NT2/D1 (cell line): ENCODE results near the gene GABBR2.

Experiments
- DNase-seq: peaks from one replicate; pipeline ENCODE4 v3.0.0-alpha.2; 2011; ENCODE audit warnings: low read depth, low spot score
- H3K27me3 ChIP-seq: 2 replicates; pipeline ENCODE4 v1.6.0; 2011; ENCODE audit warnings: mild to moderate bottlenecking; ENCODE audit not compliant: insufficient read length, insufficient read depth
- H3K36me3 ChIP-seq: 2 replicates; pipeline ENCODE4 v1.6.1; 2011; ENCODE audit warnings: mild to moderate bottlenecking, low read length, mixed read lengths; ENCODE audit not compliant: insufficient read depth, insufficient read length
- H3K4me1 ChIP-seq: 2 replicates; pipeline ENCODE4 v1.5.1; 2011; ENCODE audit not compliant: insufficient read depth, insufficient read length
- H3K4me3 ChIP-seq: 2 replicates; pipeline ENCODE4 v1.5.1; 2011; ENCODE audit warnings: low read depth; ENCODE audit not compliant: insufficient read length
- H3K9ac ChIP-seq: 2 replicates; pipeline ENCODE4 v1.6.0; 2011; ENCODE audit warnings: low read depth; ENCODE audit not compliant: insufficient read length
- H3K9me3 ChIP-seq: 2 replicates; pipeline ENCODE4 v1.5.1; 2011; ENCODE audit warnings: mild to moderate bottlenecking, low read length; ENCODE audit not compliant: insufficient read depth
- SUZ12 ChIP-seq: IDR thresholded peaks from 2 replicates; pipeline ENCODE4 v1.6.1; 2011; ENCODE audit not compliant: insufficient read length, insufficient read depth; ENCODE audit errors: extremely low read depth
- YY1 ChIP-seq: IDR thresholded peaks from 2 replicates; pipeline ENCODE4 v1.6.1; 2011; ENCODE audit not compliant: insufficient read length, insufficient read depth
- ZNF274 ChIP-seq: IDR thresholded peaks from 2 replicates; pipeline ENCODE4 v1.6.1; 2011; ENCODE audit warnings: mild to moderate bottlenecking, low read depth, low read length

GABBR2 gene

DNA sequence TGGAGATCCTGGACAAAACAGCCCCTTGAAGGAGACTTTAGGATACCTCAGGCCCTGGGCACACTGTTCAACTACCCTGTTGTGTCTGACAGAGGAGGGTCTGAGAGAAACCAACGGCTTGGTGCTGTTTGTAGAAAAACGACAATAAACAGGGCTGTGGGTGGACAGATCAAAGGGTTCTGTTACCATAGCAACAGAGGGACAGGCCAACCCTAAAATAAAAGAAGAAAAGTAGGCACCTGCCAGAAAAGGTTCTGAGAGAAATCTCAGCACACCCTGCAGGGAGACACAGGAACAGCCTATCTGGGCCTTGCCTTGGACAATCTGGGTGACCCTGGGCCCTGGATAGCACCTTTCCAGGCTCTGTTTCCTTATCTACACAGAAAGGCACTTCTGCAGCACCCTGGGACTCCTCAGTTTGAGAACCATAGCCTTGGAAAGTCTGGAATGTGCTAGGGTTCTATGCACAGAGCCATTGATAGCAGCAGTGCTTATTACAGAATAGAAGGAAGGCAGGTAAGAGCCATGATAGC lies 348.5 kb downstream of the GABBR2 start:
- H3K4me1 ChIP-seq = peaks cover 3% of the 10 kb centered on the region
- no peaks in the 10 kb centered on the region for H3K36me3 ChIP-seq
- DNase-seq = no peak
- H3K4me3 ChIP-seq = no peak overlapping the region
- no peak overlapping the region for H3K9ac ChIP-seq
- TF ChIP-seq ZNF274 = no peak
- TF ChIP-seq SUZ12 = no peak
- no peak for TF ChIP-seq YY1
- no peaks in the 10 kb centered on the region for H3K27me3 ChIP-seq
- peaks cover 19% of the 10 kb centered on the region for H3K9me3 ChIP-seq

DNA sequence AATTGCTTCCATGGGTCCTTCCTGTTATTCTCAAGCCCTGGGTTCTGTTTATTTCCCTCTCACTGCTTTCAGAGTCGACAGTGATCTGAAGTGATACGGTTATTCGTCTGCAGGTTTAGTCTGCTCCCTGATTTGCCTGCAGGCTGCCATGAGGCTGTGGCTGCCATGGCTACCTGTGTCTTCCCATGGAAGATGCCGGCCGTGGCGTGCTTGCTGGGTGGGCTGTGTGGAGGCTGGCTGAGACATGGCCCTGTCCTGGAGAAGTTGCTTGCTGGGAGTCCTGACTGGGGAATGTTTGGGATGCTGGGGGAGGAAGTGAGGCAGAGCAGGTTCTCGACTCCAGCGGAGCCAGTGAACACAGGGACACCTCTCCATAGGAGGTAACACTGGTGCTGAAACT lies 349.2 kb downstream of the GABBR2 start:
- Histone ChIP-seq H3K27me3 (no peaks in the 10 kb centered on the region), H3K9ac (no peak overlapping the region), H3K4me3 (no peak overlapping the region), H3K9me3 (peaks cover 19% of the 10 kb centered on the region), H3K4me1 (peaks cover 3% of the 10 kb centered on the region), H3K36me3 (no peaks in the 10 kb centered on the region)
- DNase-seq = no peak
- TF ChIP-seq SUZ12 (no peak), ZNF274 (no peak), YY1 (no peak)

DNA sequence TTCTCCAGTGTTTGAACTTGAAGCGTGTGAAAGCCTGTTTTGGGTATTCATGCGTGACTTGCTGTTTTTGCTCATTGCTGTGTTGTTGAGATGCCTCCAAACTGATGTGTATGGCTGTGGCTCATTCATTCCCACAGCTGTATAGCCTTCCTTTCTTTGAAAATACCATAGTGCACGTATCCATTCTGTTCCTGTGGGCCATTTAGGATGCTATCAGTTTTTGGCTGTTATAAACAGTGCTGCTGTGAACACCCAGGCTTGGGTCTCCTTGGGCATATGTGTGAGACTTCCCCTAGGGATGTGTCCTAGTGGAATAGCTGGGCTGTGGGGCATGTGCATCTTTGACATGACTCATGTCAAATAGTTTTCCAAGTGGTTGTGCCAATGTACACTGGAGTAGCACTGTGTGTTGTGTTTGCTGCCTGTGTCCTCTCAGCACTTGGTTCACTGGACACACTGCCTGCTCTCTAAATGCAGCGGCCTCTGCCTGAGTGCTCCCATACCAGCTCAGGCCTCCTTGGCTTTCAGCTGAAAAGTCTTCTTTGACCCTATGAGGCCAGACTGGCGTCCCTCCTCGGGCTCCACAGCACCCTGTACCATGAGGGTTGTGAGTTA lies 350.7 kb downstream of the GABBR2 start:
- H3K27me3 ChIP-seq = no peaks in the 10 kb centered on the region
- DNase-seq = no peak
- H3K9me3 ChIP-seq = peaks cover 16% of the 10 kb centered on the region
- no peak overlapping the region for H3K4me3 ChIP-seq
- TF ChIP-seq SUZ12 (no peak), YY1 (no peak), ZNF274 (no peak)
- H3K36me3 ChIP-seq = no peaks in the 10 kb centered on the region
- no peak overlapping the region for H3K9ac ChIP-seq
- H3K4me1 ChIP-seq = peaks cover 3% of the 10 kb centered on the region

DNA sequence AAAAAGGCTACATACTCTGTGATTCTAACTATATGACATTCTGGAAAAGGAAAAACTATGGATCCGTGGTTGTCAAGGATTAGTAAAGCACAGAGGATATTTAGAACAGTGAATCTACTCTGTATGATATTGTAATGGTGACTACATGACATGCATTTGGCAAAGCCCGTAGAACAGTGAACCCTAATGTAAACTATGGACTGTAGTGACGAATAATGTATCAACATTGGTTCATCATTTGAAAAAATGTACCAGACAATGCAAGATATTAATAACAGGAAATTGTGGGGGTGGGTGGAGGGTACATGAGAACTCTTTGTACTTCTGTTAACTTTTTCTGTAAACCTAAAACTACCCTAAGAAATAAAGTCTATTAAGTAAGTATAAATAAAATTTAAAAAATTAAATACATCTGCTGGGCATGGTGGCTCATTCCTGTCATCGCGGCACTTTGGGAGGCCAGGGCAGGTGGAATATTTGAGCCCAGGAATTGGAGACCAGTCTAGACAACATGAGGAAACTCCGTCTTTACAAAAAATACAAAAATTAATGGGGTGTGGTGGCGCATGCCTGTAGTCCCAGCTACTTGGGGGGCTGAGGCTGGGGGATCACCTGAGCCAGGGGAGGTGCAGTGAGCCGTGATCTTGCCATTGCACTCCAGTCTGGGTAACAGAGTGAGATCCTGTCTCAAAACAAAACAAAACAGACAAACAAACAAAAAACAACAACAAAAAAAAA lies 351.6 kb downstream of the GABBR2 start:
- Histone ChIP-seq H3K36me3 (no peaks in the 10 kb centered on the region), H3K9me3 (peaks cover 16% of the 10 kb centered on the region), H3K4me1 (no peaks in the 10 kb centered on the region), H3K4me3 (no peak overlapping the region), H3K27me3 (no peaks in the 10 kb centered on the region), H3K9ac (no peak overlapping the region)
- TF ChIP-seq ZNF274 (no peak), SUZ12 (no peak), YY1 (no peak)
- no peak for DNase-seq

DNA sequence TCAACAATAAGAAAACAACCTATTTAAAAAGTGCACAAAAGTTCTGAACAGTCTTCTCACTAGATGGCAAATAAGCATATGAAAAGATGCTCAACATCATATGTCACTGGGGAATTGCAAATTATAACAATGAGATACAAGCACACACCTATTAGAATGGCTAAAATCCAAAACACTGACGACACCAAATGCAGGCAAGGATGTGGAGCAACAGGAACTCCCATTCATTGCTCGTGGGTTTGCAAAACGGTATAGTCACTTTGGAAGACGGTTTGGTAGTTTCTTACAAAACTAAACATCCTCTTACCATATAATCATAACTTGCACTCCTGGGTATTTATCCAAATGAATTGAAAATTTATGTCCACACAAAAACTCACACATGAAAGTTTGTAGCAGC lies 352.4 kb downstream of the GABBR2 start:
- DNase-seq = no peak
- TF ChIP-seq ZNF274 (no peak), YY1 (no peak), SUZ12 (no peak)
- no peak overlapping the region for H3K9ac ChIP-seq
- H3K36me3 ChIP-seq = no peaks in the 10 kb centered on the region
- no peak overlapping the region for H3K4me3 ChIP-seq
- no peaks in the 10 kb centered on the region for H3K27me3 ChIP-seq
- H3K4me1 ChIP-seq = no peaks in the 10 kb centered on the region
- H3K9me3 ChIP-seq = peaks cover 16% of the 10 kb centered on the region

DNA sequence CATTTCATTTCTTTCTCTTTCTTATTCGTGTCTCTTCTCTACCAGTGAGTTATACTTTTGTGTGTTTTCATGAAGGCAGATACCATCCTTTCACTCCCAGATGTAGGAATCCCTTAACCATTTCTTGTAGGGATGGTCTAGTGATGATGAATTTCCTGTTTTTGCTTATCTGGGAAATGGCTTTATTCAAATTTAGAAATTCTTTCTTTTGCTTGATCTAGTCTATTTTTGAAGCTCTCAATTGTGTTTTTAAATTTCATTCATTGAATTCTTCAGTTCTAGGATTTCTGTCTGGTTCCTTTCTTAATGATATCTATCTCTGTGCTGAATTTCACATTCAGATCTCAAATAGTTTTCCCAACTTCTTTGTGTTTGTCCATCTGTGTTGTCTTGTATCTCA lies 357.4 kb downstream of the GABBR2 start:
- no peak for TF ChIP-seq ZNF274
- TF ChIP-seq SUZ12 = no peak
- no peak for TF ChIP-seq YY1
- Histone ChIP-seq H3K4me3 (no peak overlapping the region), H3K9ac (no peak overlapping the region), H3K36me3 (no peaks in the 10 kb centered on the region), H3K27me3 (no peaks in the 10 kb centered on the region), H3K4me1 (no peaks in the 10 kb centered on the region), H3K9me3 (peaks cover 25% of the 10 kb centered on the region)
- no peak for DNase-seq

DNA sequence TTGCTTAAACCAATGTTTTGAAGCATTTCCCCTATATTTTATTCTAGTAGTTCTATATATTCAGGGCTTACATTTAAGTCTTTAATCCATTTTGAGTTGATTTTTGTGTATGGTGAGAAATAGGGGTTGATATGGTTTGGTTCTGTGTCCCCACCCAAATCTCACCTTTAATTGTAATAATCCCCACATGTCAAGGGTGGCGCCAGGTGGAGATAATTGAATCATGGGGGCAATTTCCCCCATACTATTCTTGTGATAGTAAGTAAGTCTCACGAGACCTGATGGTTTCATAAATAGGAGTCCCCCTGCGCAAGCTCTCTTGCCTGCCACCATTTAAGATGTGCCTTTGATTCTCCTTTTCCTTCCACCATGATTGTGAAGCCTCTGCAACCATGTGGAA lies 361.1 kb downstream of the GABBR2 start:
- Histone ChIP-seq H3K27me3 (no peaks in the 10 kb centered on the region), H3K4me3 (no peak overlapping the region), H3K4me1 (no peaks in the 10 kb centered on the region), H3K36me3 (no peaks in the 10 kb centered on the region), H3K9me3 (peaks cover 9% of the 10 kb centered on the region; the same call in 1 of the 2 replicates), H3K9ac (no peak overlapping the region)
- no peak for DNase-seq
- TF ChIP-seq ZNF274 = no peak
- no peak for TF ChIP-seq YY1
- no peak for TF ChIP-seq SUZ12
